ENCODE measurements around the gene PDLIM3.

PDLIM3 gene, protein sequence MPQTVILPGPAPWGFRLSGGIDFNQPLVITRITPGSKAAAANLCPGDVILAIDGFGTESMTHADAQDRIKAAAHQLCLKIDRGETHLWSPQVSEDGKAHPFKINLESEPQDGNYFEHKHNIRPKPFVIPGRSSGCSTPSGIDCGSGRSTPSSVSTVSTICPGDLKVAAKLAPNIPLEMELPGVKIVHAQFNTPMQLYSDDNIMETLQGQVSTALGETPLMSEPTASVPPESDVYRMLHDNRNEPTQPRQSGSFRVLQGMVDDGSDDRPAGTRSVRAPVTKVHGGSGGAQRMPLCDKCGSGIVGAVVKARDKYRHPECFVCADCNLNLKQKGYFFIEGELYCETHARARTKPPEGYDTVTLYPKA

DNA sequence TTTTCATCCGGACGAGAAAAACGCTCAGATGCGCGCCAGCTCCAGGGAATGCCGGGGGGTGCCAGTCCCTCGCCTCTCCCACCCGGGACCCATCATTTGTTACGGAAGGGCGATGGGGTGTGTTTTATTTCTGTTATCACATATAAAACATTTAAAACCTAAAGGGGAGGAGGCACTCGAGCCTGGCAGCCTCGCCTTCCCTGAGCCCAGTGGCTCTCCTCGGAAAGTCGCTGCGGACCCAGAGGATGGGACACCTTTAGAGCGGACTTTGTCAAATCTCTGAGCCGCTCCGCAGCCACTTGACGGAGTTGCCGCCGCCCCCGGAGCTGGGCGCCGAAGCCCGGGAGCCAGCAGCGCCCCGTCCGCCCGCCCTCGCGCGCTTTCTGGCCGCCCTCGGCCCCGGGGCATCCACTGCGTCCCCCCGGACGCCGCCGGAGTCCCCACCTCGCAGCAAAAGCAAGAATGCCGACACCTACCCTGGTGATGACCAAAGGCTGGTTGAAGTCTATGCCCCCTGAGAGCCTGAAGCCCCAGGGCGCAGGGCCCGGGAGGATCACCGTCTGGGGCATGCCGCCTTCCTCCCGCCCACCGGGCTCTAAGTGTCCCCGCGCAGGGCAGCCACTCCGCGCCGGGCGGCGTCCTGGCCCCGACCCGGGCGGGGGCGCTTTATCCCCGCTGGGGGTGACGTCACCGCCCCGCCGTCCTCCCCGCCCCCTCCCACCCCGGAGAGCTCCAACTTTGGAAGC lies at the start of gene PDLIM3:
PDLIM3 (minus strand) TSS at position 642 of the 746 bp plus-strand sequence; CDS start at position 569, 73 bp downstream.
- DNase-seq: peak; percentile 20 to 92 (median 45)
- intact Hi-C loops (cut with DNase I): loop anchor here (5.0 to 10.0 kb wide), 3 partner anchors 32 to 60 kb away; partner anchors contain the start of gene CCDC110

DNA sequence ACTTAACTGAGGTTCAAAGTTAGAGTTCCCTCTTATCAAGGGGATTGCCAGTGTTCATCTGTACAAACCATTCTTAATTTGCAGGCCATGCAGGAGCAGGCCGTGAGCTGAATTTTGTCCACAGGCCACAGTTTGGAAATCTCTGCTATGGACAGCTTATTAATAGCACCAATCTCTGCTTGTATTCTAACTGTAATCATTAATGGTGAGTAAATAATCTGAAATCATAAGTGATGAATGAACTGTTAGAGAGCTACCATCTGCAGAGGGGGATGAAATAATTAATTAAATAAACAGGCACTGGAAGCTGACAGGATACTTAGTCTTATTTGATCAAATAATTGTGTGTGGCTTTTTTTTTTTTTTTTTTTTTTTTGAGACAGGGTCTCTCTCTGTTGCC lies 48.5 kb upstream of the PDLIM3 start:
- intact Hi-C loops (cut with DNase I): no loop called here

DNA sequence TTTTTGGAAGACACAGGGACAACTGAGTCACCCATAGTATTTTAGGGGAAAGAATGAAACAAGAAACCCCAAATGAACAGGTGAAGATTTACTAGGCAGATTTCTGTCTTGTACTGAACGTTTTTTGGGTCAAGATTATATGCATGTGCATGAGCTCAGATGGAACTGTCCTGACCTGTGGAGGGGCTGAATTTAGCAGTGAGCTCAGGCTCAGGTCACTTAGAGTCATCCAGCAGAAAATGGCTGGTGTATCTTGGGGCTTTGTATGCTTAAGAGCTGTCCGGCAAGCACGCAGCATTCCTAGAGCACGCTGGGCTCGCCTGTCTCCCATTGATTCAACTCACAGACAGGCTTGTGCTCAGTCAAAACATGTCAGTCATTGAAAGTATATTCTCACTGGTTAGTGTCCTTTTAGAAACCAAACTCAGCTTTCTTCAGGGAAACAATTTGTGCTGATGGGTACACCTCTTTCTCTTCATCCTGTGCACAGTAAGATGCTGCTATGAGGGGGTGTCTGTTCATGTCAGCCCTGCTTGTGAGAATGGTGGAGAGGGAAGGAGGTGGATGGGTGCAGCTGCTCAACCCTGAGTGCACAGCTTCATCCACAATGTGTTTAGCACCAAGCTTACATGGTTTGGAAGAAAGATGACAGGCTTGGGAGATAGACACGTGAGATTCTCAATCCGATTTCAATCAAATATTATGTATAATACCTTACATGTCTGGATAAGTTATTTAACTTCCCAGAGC lies 47.5 kb upstream of the PDLIM3 start:
- DNase-seq: no peak
- intact Hi-C loops (cut with DNase I): no loop called here

More for the DNA sequence above, 48.5 kb upstream of the PDLIM3 start:
- DNase-seq: no peak

DNA sequence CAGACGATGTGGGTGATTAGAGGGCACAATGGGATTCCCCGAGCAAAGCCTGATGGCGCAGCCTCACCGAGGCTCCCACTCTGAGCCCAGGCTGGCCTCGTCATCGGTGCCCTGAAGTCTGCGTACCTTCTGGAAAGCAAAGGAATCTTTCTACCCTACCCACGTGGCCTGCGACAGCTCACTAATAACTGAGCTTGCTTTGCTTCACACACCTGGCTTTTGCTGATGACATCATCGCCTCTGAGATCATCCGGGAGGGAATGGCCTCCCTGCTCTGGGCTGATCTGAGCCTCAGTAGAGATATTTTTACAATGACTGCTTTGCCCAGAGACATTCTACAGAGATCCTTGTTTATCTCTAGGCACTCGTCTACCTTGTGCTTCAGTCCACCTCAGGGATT lies 45.4 kb upstream of the PDLIM3 start:
- intact Hi-C loops (cut with DNase I): no loop called here
- DNase-seq: no peak

DNA sequence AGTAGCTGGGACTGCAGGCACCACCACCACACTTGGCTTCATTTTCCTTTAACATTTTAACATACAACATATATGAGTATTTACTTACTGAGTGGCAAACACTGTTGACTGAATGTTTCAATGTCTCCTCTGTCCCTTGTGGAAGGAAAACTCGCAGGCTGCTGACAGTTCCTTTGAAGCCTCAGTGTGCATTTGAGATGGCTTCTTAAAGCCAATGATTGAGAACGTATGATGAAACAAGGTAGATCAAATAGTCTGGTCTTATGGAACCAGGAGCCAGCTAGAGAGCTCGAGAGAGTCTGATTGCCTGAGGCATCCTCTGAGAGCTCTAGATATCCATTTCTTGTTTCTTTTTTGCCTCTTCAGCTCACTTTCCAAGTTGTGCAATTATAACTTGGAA lies 43.0 kb upstream of the PDLIM3 start:
- intact Hi-C loops (cut with DNase I): no loop called here

DNA sequence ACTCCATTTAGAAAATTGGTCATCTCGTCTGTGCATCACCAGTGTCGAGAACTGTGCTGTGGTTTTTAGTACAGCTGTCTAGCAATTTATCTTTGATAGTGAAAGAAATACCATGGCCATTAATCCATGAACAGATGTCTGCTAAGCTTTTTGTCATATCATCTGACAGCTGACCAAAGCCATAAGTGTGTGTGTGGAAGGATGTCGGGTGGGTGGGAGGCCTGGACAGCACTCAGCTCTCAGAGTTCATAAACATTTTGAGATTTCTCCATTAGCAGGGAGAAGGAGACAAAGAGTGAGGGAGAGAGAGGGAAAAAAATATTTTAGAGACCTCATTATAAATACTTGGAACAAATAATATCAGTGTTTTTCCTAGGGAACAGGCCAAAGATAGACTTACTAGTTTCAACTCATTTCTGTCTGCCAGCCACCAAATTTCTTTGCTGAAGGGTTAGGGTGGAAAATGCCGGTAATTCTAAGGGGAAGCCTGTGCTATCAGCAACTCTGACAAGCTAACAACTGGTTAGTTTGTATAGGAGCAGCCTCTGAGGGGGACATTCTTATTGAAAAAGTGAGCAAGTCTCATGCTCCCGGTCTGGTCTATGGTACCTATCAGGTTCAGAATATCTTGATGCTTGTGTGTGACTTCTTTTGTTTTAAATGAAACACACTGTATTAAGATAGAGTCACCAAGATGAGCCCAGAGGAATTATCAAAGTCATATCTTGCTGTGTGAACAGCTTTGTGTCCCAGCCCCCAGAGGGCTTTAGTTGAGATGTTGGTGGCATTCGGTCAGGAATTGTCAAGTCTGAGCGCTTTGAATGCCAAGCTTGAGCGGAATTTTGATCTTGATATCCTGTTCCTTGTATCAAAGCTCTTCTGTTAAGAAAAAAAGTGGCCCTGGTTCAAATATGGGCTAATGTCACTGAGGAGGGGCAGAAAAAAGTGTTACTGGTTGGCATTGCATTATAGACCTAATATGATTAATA lies 41.9 kb upstream of the PDLIM3 start:
- DNase-seq: no peak
- intact Hi-C loops (cut with DNase I): no loop called here

More for the DNA sequence above, 43.0 kb upstream of the PDLIM3 start:
- no peak for DNase-seq

DNA sequence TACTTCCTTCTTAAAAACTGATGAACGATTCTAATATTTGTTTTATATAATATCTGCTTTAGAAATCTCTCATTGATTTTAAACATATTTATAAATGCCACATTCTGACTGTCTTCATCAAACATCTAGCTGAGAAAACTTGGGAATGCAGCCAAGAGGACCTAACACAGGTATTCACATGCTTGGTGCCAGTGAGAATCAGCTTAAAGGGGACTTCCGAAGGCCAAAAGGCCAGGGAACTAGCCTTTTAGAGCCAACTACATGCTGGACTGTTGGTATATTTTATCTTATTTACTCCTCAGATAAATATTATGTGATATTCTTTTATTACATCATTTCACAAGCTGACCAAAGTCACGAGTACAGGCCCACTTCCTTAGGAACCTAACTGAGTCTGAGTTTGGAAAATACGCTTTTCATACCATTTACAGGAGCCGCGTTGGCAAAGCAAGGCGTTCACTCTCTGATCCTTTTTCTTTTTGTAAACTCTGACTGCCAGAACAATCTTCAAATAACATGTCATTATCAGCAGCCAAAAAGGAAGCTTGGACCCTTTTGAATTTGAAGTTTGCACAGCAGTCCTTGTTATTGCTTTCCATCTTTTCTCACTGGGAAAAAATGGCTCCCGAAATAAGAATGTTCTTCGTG lies 41.1 kb upstream of the PDLIM3 start:
- DNase-seq: no peak
- intact Hi-C loops (cut with DNase I): no loop called here

DNA sequence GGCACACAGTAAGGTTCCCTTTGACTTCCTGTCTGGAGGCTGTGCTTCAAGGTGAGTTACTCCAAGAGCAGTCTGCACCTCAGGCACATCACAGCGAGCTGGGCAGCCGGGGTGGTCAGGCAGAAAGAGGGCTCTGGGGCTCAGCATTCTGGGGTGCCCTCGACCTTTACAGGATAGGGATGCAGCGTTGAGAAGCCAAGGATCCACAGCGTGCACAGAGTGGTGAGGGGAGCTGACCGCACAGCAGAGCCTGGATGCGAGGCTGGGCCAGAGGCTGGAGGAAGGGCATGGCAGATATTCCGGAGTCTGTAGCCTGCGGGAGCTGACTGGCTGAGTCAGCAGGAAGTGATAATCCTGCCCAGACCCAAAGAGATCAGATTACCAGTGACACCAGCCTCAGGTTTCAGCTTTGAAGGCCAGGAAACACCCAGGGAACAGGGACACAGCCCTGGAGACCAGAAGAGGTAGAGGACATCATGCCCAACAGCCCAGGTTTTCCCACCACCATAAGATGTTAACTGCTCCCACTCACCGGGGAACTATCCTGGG lies 38.4 kb upstream of the PDLIM3 start:
- intact Hi-C loops (cut with DNase I): no loop called here
- no peak for DNase-seq

DNA sequence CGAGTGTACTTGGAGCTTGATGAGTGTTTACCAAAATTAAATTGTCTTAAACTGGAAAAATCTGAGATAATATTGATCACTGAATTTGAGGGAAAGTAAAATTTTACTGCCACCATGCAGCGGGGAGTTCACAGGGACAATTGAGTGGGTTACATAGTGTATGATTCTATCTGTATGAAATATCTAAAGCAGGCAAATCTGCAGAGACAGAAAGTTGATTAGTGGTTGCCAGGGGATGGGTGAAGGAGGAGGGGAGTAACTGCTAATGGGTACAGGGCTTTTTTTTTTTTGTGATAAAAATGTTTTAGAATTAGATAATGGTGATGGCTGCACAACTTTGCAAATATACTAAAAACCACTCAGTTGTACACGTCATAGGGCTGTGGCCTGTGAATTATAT lies 35.4 kb upstream of the PDLIM3 start:
- DNase-seq: no peak
- intact Hi-C loops (cut with DNase I): no loop called here

DNA sequence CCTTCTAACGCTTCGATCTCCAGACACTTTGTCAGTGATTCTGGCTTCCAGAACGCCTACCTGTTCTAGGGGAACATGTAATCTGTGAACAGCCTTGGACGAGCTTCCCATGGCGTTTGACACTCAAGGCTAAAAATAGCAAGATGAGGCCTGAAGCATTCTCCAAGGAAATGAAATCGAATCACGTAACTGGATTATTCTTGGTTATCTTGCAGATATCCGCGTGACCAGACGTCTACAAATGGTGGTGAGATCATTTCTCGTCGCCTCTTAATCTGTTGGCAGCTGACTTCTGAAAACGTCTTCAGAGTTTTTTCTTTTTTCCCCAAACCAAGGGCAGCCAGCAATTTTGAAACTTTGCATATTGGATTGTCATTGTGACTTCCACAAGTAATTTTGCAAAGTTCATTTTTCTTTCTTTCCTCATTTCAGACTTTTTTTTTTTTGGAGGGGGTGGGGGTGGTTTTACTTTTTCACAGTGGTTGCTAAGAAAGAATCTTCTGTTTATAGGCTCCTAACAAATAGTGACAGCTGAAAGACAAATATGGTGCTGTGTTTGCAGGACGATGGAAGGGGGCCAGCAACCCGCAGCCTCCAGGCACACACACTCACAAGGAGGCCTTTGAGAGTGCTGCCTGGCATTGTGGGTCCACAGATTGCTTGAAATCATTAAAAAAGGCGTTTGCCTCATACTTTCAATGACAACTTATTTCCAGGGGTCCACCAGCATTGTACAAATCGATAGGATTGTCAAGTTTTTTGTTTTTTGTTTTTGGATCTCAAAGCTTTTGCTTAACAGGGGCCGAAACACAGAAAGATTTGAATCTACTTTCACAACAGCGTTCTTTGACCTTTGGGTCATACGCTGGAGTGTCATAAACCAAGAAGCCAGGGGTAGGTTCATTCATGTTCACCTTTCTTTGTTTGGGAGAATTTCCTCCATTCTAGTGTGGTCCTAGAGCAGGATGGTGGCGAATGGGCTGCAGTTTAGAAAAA lies 32.4 kb upstream of the PDLIM3 start:
- peak in 8 of 10 donors; percentile 40 to 93 (median 63) for DNase-seq

DNA sequence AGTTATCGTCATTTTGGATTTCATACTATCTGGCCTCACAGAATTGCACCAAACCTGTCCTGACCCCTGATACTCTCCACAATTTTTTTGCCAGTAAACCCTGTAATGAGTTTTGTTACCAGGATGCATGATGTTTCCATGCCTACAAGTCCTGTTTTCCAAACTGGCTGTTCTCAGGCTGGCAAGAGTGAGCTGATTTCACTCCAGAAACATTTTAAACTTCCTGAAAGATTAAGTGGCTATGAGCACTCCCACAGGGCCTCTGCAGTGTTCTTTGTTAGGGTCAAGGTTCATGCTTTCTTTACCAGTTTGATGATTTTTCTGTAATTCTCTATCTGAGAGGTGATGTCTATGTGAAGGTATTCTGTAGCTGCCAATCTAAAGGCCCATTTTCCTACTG lies 31.7 kb upstream of the PDLIM3 start:
- intact Hi-C loops (cut with DNase I): loop anchor here (5.0 kb wide), 1 partner anchor 35 kb away; no protein-coding TSS in a partner anchor
- no peak for DNase-seq

More for the DNA sequence above, 32.4 kb upstream of the PDLIM3 start:
- intact Hi-C loops (cut with DNase I): loop anchor here (5.0 kb wide), 1 partner anchor 35 kb away; no protein-coding TSS in a partner anchor

DNA sequence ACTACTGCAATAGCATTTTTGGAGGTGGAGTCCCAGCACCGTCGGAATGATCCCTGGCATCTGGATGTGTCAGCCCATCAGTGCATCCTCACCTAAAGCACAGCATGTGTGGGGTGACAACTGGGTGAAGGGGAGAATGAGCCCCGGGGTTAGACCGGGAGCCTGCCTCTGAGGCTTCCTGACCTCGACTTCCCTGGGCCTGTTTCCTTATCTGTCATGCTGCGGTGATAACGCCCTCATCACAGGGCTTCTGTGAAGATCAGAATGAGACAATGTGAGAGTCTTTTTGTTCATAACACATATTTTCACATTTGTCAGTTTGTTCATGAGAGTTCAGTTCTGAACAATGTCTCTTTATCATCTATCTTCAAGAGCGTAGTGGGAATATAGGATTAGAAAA lies 31.1 kb upstream of the PDLIM3 start:
- DNase-seq: no peak
- intact Hi-C loops (cut with DNase I): loop anchor here (5.0 kb wide), 1 partner anchor 34 kb away; no protein-coding TSS in a partner anchor

DNA sequence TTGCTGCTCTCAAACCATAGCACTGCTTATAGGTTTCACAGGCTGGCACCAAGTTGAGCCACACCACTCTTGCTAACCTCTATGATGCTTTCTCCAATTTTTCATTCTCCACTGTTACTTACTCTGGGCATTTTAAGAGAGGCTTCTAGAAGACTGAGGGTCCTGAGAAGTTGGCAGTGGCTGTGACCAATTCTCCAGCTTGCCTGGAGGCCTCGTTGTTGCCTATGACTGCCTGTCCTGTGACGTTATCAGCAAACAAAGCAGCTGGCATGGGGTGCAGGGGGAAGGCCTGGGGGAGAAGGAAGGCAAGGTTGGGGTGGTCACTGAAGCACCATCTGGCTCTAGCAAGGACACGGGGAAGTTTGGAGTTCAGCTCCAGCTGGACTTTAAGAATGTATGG lies 30.4 kb upstream of the PDLIM3 start:
- intact Hi-C loops (cut with DNase I): loop anchor here (5.0 kb wide), 1 partner anchor 33 kb away; no protein-coding TSS in a partner anchor
- DNase-seq: no peak

DNA sequence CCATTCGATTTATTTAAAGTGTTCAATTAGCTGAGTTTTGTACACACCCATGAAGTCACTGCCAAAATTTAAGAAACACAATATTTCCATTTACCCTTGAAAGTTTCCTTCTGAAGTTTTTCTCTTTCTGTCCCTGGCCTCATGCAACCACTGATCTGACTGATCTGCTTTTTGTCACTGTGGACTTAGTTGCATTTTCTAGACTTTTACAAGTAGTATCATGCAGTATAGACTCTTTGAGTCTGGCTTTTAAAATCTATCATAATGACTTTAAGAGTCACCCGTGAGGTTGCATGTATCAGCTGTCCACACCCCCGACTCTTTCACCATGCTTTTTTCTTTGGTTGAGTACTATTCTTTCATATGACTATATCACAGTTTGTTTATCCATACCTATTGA lies 29.0 kb upstream of the PDLIM3 start:
- intact Hi-C loops (cut with DNase I): no loop called here
- DNase-seq: no peak

DNA sequence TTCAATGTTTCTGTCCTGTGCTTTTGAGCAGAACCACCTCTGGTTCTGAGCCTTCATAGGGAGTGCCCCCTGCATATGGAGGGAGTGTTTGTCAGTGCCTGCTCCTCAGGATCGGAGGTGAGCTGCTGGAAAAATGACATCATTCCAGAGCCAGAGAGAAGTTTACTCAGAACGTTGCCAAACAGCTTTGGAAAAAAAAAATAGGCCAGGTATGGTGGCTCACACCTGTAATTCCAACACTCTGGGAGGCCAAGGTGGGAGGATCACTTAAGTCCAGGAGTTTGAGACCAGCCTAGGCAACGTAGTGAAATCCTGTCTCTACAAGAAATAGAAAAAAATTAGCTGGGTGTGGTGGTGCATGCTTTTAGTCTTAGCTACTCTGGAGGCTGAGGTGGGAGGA lies 27.2 kb upstream of the PDLIM3 start:
- DNase-seq: no peak
- intact Hi-C loops (cut with DNase I): no loop called here

DNA sequence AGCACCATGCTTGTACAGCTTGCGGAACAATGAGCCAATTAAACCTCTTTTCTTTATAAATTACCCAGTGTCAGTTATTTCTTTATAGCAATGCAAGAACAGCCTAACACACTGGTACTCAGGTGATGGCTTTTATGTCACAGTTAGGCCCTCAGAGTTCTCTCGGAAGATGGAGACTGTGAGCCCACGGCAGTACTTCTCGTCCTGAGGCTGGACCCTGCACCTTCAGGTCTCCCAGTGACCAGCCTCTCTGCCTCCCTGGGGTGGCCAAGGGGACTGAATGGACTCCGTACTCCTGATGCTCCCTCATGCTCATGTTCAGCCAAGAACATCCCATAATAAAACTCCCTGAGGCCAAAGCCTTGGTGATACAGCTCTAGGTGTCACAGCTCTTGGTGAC lies 25.0 kb upstream of the PDLIM3 start:
- intact Hi-C loops (cut with DNase I): no loop called here
- no peak for DNase-seq

DNA sequence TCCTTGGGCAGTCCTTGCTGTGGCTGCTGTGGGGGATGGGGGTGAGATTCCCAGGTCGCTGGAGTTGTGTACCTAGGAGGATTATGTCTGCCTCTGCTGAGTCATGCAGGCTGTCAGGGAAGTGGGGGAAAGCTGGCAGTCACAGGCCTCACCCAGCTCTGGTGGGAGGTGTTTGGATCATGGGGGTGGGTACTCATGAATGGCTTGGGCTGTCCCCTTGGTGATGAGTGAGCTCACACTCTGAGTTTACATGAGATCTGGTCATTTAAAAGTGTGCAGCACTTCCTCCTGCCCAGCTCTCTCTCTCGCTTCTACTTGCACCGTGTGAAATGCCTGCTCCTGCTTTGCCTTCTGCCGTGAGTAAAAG lies 24.6 kb upstream of the PDLIM3 start:
- DNase-seq: peak in 4 of 10 donors; percentile 29 to 88 (median 60)
- intact Hi-C loops (cut with DNase I): no loop called here

Measured in posterior cingulate gyrus (tissue), 11 donors.